ENCODE measurements around the gene GLTP. TPM values are rescaled to one million over a fixed set of nuclear protein-coding genes. Genes with fewer than 3 reads are reported as not detected.

The GLTP gene
- total RNA-seq, 1 experiment from 2014 or later, result 25.8 TPM

GRCh38 chr12:109831365-109831764, 49.0 kb downstream of the GLTP start (continued):
- TF ChIP-seq, protein P1, sequence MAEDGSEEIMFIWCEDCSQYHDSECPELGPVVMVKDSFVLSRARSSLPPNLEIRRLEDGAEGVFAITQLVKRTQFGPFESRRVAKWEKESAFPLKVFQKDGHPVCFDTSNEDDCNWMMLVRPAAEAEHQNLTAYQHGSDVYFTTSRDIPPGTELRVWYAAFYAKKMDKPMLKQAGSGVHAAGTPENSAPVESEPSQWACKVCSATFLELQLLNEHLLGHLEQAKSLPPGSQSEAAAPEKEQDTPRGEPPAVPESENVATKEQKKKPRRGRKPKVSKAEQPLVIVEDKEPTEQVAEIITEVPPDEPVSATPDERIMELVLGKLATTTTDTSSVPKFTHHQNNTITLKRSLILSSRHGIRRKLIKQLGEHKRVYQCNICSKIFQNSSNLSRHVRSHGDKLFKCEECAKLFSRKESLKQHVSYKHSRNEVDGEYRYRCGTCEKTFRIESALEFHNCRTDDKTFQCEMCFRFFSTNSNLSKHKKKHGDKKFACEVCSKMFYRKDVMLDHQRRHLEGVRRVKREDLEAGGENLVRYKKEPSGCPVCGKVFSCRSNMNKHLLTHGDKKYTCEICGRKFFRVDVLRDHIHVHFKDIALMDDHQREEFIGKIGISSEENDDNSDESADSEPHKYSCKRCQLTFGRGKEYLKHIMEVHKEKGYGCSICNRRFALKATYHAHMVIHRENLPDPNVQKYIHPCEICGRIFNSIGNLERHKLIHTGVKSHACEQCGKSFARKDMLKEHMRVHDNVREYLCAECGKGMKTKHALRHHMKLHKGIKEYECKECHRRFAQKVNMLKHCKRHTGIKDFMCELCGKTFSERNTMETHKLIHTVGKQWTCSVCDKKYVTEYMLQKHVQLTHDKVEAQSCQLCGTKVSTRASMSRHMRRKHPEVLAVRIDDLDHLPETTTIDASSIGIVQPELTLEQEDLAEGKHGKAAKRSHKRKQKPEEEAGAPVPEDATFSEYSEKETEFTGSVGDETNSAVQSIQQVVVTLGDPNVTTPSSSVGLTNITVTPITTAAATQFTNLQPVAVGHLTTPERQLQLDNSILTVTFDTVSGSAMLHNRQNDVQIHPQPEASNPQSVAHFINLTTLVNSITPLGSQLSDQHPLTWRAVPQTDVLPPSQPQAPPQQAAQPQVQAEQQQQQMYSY (CRISPR knock-in tag; IDR thresholded peaks at IDR 0.05), result no peak
- TF ChIP-seq FOXJ3 (CRISPR knock-in tag; IDR thresholded peaks at IDR 0.05; ENCODE audit: borderline replicate concordance) (no peak), HMGXB4 (CRISPR knock-in tag; IDR thresholded peaks at IDR 0.05) (no peak), ZNF263 (CRISPR knock-in tag; IDR thresholded peaks at IDR 0.05; ENCODE audit: low read depth) (no peak)

DNA sequence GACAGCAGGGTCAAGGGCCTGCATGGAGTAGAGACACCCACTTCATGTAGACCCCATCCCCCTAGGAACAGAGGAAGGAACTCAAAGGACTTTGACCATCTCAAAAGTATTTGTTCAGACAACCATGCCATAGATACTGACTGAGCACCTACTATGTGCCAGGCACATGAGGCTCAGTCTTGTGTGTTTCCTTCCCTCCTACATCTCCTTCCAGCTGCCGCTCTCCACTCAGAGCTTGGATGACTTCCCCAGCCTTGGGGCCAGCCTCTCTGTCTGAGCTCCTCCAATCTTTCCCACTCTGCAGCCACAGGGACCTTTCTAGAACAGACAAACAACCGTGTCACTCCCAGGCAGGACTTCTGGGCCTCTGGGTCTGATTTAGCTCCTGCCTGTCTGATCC, 49.6 kb downstream of the GLTP start:
- Mint-ChIP-seq H3K9me3 (no peaks in the 10 kb centered on the region), H3K27me3 (ENCODE audit: low read depth) (peaks cover 8% of the 10 kb centered on the region), H3K4me1 (peaks cover 6% of the 10 kb centered on the region), H3K36me3 (no peaks in the 10 kb centered on the region), H3K27ac (no peak overlapping the region), H3K4me3 (no peak overlapping the region)
- no peak for DNase-seq (ENCODE audit: low spot score)
- POLR2A ChIA-PET, result no interaction called here
- CTCF ChIA-PET, result interaction anchor here (2.6 to 7.1 kb wide), 2 partner anchors 12 to 15 kb away, joined by 11 to 63 read pairs; no protein-coding TSS in a partner anchor
- ATAC-seq, result no peak
- TF ChIP-seq ATF3 (CRISPR knock-in tag; conservative IDR thresholded peaks at IDR 0.05), result no peak
- no peak for TF ChIP-seq GTF2I (CRISPR knock-in tag; conservative IDR thresholded peaks at IDR 0.05)
- no peak for TF ChIP-seq NR2C2 (CRISPR knock-in tag; IDR thresholded peaks at IDR 0.05)
- TF ChIP-seq, protein P2, sequence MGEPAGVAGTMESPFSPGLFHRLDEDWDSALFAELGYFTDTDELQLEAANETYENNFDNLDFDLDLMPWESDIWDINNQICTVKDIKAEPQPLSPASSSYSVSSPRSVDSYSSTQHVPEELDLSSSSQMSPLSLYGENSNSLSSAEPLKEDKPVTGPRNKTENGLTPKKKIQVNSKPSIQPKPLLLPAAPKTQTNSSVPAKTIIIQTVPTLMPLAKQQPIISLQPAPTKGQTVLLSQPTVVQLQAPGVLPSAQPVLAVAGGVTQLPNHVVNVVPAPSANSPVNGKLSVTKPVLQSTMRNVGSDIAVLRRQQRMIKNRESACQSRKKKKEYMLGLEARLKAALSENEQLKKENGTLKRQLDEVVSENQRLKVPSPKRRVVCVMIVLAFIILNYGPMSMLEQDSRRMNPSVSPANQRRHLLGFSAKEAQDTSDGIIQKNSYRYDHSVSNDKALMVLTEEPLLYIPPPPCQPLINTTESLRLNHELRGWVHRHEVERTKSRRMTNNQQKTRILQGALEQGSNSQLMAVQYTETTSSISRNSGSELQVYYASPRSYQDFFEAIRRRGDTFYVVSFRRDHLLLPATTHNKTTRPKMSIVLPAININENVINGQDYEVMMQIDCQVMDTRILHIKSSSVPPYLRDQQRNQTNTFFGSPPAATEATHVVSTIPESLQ (CRISPR knock-in tag; IDR thresholded peaks at IDR 0.05), result no peak
- no peak for TF ChIP-seq CREM (CRISPR knock-in tag; IDR thresholded peaks at IDR 0.05)
- TF ChIP-seq NFYB (CRISPR knock-in tag; conservative IDR thresholded peaks at IDR 0.05; ENCODE audit: low read depth), result no peak
- TF ChIP-seq, protein P3, sequence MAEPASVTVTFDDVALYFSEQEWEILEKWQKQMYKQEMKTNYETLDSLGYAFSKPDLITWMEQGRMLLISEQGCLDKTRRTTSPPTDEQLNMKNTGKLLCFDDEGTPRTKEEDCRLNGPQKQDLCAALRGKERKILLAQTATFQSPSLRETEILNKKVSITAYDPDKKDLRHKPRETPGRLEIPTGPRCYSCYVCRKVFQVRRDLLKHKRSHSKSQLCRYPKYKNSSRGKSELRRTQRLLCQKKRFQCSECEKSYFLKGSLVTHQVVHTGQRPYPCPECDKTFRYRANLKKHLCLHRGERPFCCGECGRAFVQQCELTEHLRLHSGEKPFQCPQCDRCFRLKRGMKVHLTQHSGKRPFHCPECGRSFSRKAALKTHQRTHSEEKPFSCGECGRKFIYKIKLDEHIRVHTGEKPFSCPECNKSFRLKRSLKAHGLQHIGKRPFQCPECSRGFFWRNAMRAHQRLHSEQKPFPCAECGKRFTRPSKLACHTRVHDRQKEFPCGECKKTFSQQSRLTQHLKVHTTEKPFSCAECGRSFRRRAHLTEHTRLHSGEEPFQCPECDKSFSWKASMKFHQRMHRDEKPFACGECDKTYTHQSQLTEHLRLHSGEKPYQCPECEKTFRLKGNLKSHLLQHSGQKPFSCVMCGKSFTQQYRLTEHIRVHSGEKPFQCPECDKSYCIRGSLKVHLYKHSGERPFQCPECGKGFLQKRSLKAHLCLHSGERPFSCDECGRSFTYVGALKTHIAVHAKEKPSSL (CRISPR knock-in tag; conservative IDR thresholded peaks at IDR 0.05), result no peak
- no peak for TF ChIP-seq JUN (CRISPR knock-in tag; IDR thresholded peaks at IDR 0.05)
- TF ChIP-seq NFE2L1 (CRISPR knock-in tag; IDR thresholded peaks at IDR 0.05), result no peak
- TF ChIP-seq NR1H2 (CRISPR knock-in tag; IDR thresholded peaks at IDR 0.05), result no peak
- TF ChIP-seq ZNF121 (CRISPR knock-in tag; IDR thresholded peaks at IDR 0.05), result no peak
- TF ChIP-seq ATF1 (CRISPR knock-in tag; IDR thresholded peaks at IDR 0.05), result no peak

All from WTC11 (cell line).